GM10266 (cell line): ENCODE measurements around the gene SOX13.

Experiments used
- DNase-seq: peaks from one replicate; pipeline ENCODE4 v3.0.0; 2012; ENCODE audit errors: extremely low spot score
- CTCF ChIP-seq: IDR thresholded peaks from 2 replicates; pipeline ENCODE4 v1.5.1; 2012; ENCODE audit warnings: mild to moderate bottlenecking, low read depth; ENCODE audit not compliant: control insufficient read depth, insufficient read depth; ENCODE audit errors: missing control alignments

SOX13 gene

GRCh38 chr1:204149635-204150565 is 77.0 kb downstream of the SOX13 start:
- no peak for DNase-seq
- TF ChIP-seq CTCF: no peak

- no peak for DNase-seq
- no peak for TF ChIP-seq CTCF
These were observed 78.0 kb downstream of the SOX13 start for GRCh38 chr1:204150702-204151551.

GRCh38 chr1:204151552-204152309 is 78.8 kb downstream of the SOX13 start, which contains the start of gene ETNK2:
Gene ETNK2, minus strand, starts transcription at chr1:204152044. Its CDS starts 192 bp downstream, at chr1:204151852.
- peak; percentile 65 for DNase-seq
- TF ChIP-seq CTCF: no peak

- no peak for TF ChIP-seq CTCF
- no peak for DNase-seq
These were observed 79.6 kb downstream of the SOX13 start for GRCh38 chr1:204152310-204153044.

GRCh38 chr1:204153667-204154066 is 80.8 kb downstream of the SOX13 start:
- no peak for DNase-seq
- TF ChIP-seq CTCF: no peak

- no peak for TF ChIP-seq CTCF
- DNase-seq: no peak
These were observed 81.8 kb downstream of the SOX13 start for GRCh38 chr1:204154568-204155255.
